ENCODE measurements around the gene SLC22A12.

SLC22A12 gene

GRCh38 chr11:64586366-64586765 lies 4.7 kb upstream of the SLC22A12 start:
- no peak for TF ChIP-seq CTCF (IDR thresholded peaks at IDR 0.05; ENCODE audit: low read depth, low read length, missing control alignments)
- no peak overlapping the region for H3K4me3 ChIP-seq (ENCODE audit: low read depth, low read length)
- no peak for DNase-seq (ENCODE audit: low read depth)

GRCh38 chr11:64588701-64589100 lies 2.3 kb upstream of the SLC22A12 start:
- H3K4me3 ChIP-seq (ENCODE audit: low read depth, low read length): no peak overlapping the region
- TF ChIP-seq CTCF (IDR thresholded peaks at IDR 0.05; ENCODE audit: low read depth, low read length, missing control alignments): no peak
- DNase-seq (ENCODE audit: low read depth): no peak

- no peak overlapping the region for H3K4me3 ChIP-seq (ENCODE audit: low read depth, low read length)
- no peak for DNase-seq (ENCODE audit: low read depth)
- no peak for TF ChIP-seq CTCF (IDR thresholded peaks at IDR 0.05; ENCODE audit: low read depth, low read length, missing control alignments)
Measured at GRCh38 chr11:64591257-64592233, 525 bp downstream of the SLC22A12 start.

- H3K4me3 ChIP-seq (ENCODE audit: low read depth, low read length): no peak overlapping the region
- no peak for DNase-seq (ENCODE audit: low read depth)
- no peak for TF ChIP-seq CTCF (IDR thresholded peaks at IDR 0.05; ENCODE audit: low read depth, low read length, missing control alignments)
Measured at GRCh38 chr11:64592234-64592615, 1.2 kb downstream of the SLC22A12 start.

- no peak for TF ChIP-seq CTCF (IDR thresholded peaks at IDR 0.05; ENCODE audit: low read depth, low read length, missing control alignments)
- no peak overlapping the region for H3K4me3 ChIP-seq (ENCODE audit: low read depth, low read length)
- no peak for DNase-seq (ENCODE audit: low read depth)
Measured at GRCh38 chr11:64592656-64593055, 1.6 kb downstream of the SLC22A12 start.

GRCh38 chr11:64593156-64594105 lies 2.4 kb downstream of the SLC22A12 start:
- no peak for TF ChIP-seq CTCF (IDR thresholded peaks at IDR 0.05; ENCODE audit: low read depth, low read length, missing control alignments)
- no peak for DNase-seq (ENCODE audit: low read depth)
- H3K4me3 ChIP-seq (ENCODE audit: low read depth, low read length): no peak overlapping the region

Measured in GM12864 (cell line).